Endometrial microvascular endothelial cells (primary cell): ENCODE data around the gene CCNE1. TPM values are rescaled to one million over a fixed set of nuclear protein-coding genes. Genes with fewer than 3 reads are reported as not detected.

Source experiments
- in situ Hi-C: cut with HindIII; loops from 2 replicates; pipeline ENCODE4 v1.10.0; 2017; ENCODE audit warnings: low sequenced_read_pairs, low pct_unique_long_range_greater_than_20kb; ENCODE audit errors: inconsistent ontology term
- total RNA-seq: library from RNA; depleted of rRNA; stranded (reverse); fragments of >200 nt; gene quantifications from one replicate; pipeline ENCODE4 v1.2.3, GENCODE V29; 2015; ENCODE audit errors: inconsistent ontology term

CCNE1 gene
- total RNA-seq, 1 donor from 2014 or later = 7.9 TPM

DNA sequence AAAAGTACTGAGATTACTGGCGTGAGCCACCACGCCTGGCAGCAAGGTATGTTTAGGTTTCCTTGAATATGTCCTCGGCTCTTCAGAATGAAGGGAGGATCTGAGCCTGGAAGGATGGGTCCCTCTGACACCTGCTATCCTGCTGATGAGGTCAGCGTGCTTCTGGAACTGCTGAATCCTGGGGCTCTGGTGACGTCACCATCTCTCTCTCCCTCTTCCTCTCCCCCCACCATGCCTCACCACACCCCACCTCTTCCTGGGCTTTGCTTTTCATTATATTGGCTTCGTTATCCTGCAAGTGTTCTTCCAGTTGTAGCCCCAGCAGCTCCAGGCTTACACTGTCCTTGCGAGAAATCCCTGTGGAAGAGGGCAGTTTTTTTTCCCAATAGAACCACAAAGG lies 49.8 kb downstream of the CCNE1 start:
- in situ Hi-C loops = no loop called here

DNA sequence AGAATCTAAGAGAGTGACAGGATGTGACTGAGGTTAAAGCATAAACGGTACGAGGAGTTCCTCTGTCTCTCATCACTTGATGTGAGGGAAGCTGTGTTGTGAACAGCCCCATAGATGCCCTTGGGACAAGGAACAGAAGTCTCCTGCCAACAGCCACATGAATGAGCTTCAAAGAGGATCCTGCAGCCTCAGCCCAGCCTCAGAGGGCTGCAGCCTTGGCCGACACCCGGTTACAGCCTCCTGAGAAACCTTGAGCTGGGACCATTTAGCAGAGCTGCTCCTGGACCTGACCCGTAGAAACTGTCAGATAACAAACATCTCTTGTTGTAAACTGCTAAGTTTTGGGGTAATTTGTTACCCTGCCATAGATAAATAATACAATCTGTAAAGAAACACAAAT lies 54.2 kb downstream of the CCNE1 start:
- in situ Hi-C loops = no loop called here

DNA sequence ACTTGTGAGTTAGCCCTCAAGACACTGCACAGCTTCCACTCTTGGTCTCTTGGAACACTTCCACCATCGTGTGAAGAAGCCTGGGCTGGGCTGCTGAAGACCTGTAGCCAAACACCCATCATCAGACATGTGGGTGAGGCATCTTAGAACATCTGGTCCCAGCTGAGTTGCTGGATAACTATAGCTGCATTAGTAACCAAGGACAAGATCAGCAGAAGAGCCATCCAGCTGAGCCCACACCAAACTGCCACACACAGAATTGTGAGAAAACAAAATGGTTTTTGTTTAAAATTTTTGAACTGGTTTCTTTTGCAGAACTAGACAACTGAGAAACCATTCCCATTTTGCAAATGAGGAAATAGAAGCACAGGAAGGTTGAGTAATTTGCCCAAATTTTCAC lies 56.2 kb downstream of the CCNE1 start:
- in situ Hi-C loops = no loop called here

DNA sequence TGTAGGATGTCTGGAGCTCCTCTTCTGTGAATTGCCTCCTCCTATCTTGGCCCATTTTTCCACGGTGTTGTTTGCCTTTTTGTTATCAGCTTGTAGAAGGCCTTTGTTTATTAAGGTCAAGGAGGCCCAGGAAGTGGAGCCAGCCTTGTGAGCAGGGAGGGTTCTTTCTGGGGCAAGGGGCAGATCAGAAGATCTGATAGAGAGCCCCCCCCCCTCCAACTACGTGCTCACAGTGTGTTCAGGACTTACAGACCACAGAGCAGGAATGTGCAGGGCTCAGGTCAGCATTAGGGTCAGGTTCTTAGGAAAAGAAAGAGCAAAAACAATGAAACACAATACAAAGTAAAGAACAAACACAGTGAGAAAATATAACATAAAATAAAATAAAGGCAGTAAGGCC lies 59.4 kb downstream of the CCNE1 start:
- in situ Hi-C loops = no loop called here

DNA sequence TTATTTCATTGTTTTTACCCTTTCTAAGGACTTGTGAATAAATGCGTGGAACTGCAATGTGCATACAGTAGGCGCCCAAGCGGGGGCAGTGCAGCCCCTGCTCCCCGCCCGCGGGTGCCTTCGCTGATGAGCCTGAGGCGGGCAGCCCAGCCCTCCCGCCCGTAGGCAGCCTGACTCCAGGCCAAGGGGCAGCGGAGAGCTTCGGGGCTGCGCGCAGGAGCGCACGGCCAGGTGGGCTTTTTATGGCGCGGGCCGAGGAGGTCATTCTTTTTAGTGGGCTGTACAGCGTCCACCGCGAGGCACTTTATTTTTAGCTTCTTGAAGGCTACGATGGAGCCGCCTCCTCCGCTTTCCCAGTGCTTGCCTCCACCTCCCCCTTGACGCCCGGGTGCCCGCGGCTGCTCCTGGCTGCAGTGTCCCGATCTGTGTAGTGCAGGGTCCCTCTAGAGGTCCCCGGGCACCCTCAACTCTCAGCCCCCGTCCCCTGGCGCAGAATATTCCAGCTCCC lies 60.5 kb downstream of the CCNE1 start:
- in situ Hi-C loops = no loop called here

DNA sequence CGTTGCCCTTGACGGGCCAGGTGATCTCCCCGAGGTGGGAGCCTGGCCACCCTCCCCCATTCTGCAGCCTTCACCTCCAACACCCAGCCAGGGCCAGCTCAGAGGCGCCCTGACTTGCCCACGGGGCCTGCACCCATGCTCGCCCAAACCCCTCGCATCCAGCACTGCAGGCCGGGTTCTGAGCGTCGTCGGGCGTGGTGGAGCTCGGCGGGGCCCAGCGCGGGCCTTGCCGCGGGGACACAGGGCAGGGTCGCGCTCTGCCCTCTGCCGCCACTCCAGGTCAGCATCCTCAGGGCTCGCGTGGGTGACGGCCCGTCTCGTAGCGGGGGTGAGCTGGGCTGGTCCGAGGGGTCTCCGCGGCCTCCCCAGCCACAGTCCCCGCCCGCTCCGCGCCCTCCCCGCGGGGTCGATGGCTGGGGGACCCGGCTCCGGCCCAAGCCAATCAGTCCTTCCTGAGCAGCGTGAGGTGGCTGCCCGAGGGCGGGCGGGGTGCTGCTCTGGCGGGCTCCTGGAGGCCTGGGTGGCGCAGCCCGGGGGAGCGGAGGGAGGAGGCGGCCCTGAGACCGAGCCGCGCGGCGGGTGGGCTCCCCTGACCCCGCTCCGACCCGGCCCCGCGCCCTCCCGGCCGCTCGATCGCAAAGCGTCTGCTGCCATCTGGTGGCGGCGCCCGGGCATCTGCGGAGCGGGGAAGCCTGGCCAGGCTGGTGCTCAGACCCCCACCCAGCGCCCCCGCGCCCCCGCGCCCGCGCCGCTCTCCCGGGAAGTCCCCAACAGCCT lies 61.4 kb downstream of the CCNE1 start:
- in situ Hi-C loops = no loop called here

Other genes starting within 250 kb of the CCNE1 start
- 56.7 TPM for gene POP4, start 205.7 kb upstream of the CCNE1 start, total RNA-seq
- 7.8 TPM for gene PLEKHF1, start 146.5 kb upstream of the CCNE1 start, total RNA-seq
- 30.4 TPM for gene C19orf12, start 96.7 kb upstream of the CCNE1 start, total RNA-seq
- gene URI1, start 130.2 kb downstream of the CCNE1 start, total RNA-seq = 23.2 TPM